Common myeloid progenitor, CD34-positive (primary cell): ENCODE measurements around the gene FAM187B.
A peak's percentile ranks its signal among the peaks of the same experiment; 100 is the strongest.

Experiments used
- CTCF ChIA-PET: fragments of 350-600 bp; sonication (Branson Sonifier 250); formaldehyde crosslinking; loops from one replicate; lab custom pipeline; 2021; ENCODE audit warnings: antibody characterized with exemption; lab: Charles Lee
- POLR2A ChIA-PET: fragments of 350-600 bp; sonication (Branson Sonifier 250); formaldehyde crosslinking; loops from one replicate; lab custom pipeline; 2021; ENCODE audit warnings: antibody characterized with exemption; lab: Charles Lee
- DNase-seq, 3 donors: peaks; one replicate each; pipeline versions ENCODE4 v3.0.0 to v3.0.0-alpha.2; 2013
- H3K27ac ChIP-seq, 2 experiments: 1 replicate in 1 of 2; 2 replicates in 1 of 2; pipeline ENCODE4 v1.7.0; 2013; ENCODE audit warnings: inconsistent platforms in 2 of 2, low read length in 2 of 2, mild to moderate bottlenecking in 2 of 2, low read depth in 1 of 2, moderate library complexity in 1 of 2; ENCODE audit not compliant: severe bottlenecking in 2 of 2, insufficient read depth in 1 of 2, poor library complexity in 1 of 2
- H3K27me3 ChIP-seq, 5 experiments: replicated peaks in 2 of 5; 1 replicate in 3 of 5; 2 replicates in 2 of 5; pipeline versions ENCODE4 v1.6.1 to v1.7.0; 2013; ENCODE audit warnings: low read length in 4 of 5, mild to moderate bottlenecking in 2 of 5, moderate library complexity in 2 of 5, inconsistent platforms in 1 of 5; ENCODE audit not compliant: insufficient read depth in 5 of 5, control insufficient read depth in 4 of 5
- H3K36me3 ChIP-seq, 4 experiments: 1 replicate in 2 of 4; 2 replicates in 2 of 4; pipeline versions ENCODE4 v1.6.1 to v1.7.0; 2013; ENCODE audit warnings: low read length in 3 of 4, control low read depth in 1 of 4, mild to moderate bottlenecking in 1 of 4; ENCODE audit not compliant: control insufficient read depth in 4 of 4, insufficient read depth in 4 of 4
- H3K4me1 ChIP-seq, 4 experiments: 1 replicate in 3 of 4; 2 replicates in 1 of 4; pipeline versions ENCODE4 v1.6.1 to v1.7.1; 2013; ENCODE audit warnings: low read length in 3 of 4, mild to moderate bottlenecking in 3 of 4, control low read depth in 1 of 4, inconsistent platforms in 1 of 4, moderate library complexity in 1 of 4; ENCODE audit not compliant: control insufficient read depth in 4 of 4, insufficient read depth in 4 of 4; ENCODE audit errors: control extremely low read depth in 1 of 4
- H3K4me3 ChIP-seq, 7 experiments: 1 replicate in 4 of 7; 2 replicates in 3 of 7; pipeline versions ENCODE4 v1.5.1 to v1.7.0; 2013; ENCODE audit warnings: mild to moderate bottlenecking in 7 of 7, low read length in 6 of 7, moderate library complexity in 6 of 7, inconsistent platforms in 2 of 7, low read depth in 2 of 7, control low read depth in 1 of 7; ENCODE audit not compliant: insufficient read depth in 4 of 7, control insufficient read depth in 1 of 7; ENCODE audit errors: extremely low read depth in 1 of 7
- H3K9me3 ChIP-seq, 5 experiments: 1 replicate in 4 of 5; 2 replicates in 1 of 5; pipeline versions ENCODE4 v1.6.1 to v1.7.1; 2013; ENCODE audit warnings: low read length in 4 of 5, mild to moderate bottlenecking in 2 of 5, inconsistent platforms in 1 of 5, low read depth in 1 of 5, moderate library complexity in 1 of 5; ENCODE audit not compliant: control insufficient read depth in 4 of 5, insufficient read depth in 2 of 5; ENCODE audit errors: control extremely low read depth in 1 of 5
- WGBS: methylation state at CpG from one replicate; pipeline ENCODE4 v1.1.5; 2013; ENCODE audit not compliant: insufficient coverage; 5-methylcytosine and 5-hydroxymethylcytosine counted together

Gene FAM187B

DNA sequence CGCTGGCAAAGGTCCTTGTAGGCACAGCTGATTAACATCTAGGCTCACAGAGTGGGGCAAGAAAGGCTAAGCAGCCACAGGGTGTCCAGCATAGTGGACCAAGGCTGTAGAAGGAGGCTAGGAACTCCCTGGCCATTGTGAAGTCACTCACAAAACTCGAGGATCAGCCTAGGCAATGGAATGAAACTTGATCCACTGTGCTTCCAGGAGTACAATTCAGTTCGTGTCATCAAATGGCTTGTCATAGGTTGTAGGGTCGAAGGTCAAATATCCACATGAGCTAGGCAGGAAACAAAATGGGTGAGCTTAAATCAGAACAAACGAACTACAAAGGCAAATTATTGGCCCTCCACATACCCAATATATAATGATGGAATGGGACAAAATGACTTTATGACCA, 4.4 kb upstream of the FAM187B start:
- CTCF ChIA-PET = interaction anchor here (1.8 kb wide), 1 partner anchor 10 kb away, joined by 4 read pairs; no protein-coding TSS in a partner anchor
- H3K9me3 ChIP-seq = no peaks in the 10 kb centered on the region
- POLR2A ChIA-PET = no interaction called here

DNA sequence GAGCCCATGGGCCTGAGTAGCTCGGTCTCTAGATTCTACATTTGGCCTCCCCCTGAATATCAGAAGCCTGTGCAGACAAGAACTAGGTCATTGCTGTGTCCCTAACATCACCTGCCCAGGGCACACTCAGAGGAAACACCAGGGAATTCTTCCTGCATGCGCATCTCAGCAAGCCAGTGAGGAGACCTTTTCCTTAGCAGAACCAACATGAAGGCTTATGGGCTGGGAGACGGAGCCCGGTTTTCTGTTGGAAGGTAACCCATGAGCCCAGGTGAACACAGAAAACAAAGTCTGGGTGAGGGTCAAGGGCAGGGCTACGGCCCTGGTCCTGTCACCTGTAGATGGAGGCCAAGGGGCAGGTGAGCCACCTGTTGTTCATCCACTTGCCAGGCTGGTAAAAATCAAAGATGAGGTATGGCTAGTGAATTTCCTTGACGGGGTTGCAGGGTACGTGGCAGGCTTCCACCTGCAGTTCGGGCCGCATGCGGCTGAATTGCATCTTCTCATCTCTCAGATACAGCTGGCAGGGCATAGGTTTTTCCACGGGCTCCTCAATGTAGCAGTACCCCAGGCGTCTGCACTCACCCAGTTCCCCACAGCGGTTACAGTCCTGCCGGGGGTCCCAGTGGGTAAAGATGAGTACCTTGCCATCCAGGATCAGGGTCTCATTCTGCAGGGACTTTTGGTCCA, 3.6 kb upstream of the FAM187B start:
- H3K27me3 ChIP-seq = peaks cover 0 to 2% (median 0%) of the 10 kb centered on the region in 5 experiments
- no peaks in the 10 kb centered on the region for H3K4me1 ChIP-seq
- 98% methylated on average over 14 of the region's 14 CpGs for WGBS
- POLR2A ChIA-PET = no interaction called here
- no peak overlapping the region for H3K4me3 ChIP-seq
- CTCF ChIA-PET = no interaction called here
- DNase-seq = no peak
- H3K36me3 ChIP-seq = no peaks in the 10 kb centered on the region
- no peaks in the 10 kb centered on the region for H3K9me3 ChIP-seq
- no peak overlapping the region for H3K27ac ChIP-seq

More for the DNA sequence above, 4.4 kb upstream of the FAM187B start:
- H3K36me3 ChIP-seq = no peaks in the 10 kb centered on the region
- DNase-seq = no peak
- H3K27me3 ChIP-seq = peaks cover 0 to 2% (median 0%) of the 10 kb centered on the region in 5 experiments
- WGBS = 97% methylated on average over 4 of the region's 5 CpGs
- H3K4me1 ChIP-seq = no peaks in the 10 kb centered on the region
- H3K4me3 ChIP-seq = no peak overlapping the region
- no peak overlapping the region for H3K27ac ChIP-seq

DNA sequence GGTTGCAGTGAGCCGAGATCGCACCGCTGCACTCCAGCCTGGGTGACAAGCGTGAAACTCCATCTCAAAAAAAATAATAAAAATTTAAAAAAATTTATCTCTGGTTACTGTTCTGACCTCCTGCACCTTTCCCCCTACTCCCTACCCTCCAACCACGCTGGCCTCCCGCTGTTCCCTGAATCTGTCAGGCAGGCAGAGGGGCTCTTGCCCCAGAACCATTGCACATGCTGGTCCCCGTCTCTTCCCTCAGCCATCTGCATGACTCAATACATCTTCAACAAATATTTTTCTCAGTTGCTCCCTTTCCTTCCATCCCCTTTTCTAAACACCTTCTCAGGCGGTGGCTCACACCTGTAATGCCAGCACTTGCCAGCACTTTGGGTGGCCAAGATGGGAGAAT, 1.1 kb upstream of the FAM187B start:
- WGBS = 98% methylated on average over 4 of the region's 8 CpGs
- CTCF ChIA-PET = interaction anchor here (2.5 kb wide), 1 partner anchor 11 kb away, joined by 5 read pairs; no protein-coding TSS in a partner anchor
- POLR2A ChIA-PET = no interaction called here

DNA sequence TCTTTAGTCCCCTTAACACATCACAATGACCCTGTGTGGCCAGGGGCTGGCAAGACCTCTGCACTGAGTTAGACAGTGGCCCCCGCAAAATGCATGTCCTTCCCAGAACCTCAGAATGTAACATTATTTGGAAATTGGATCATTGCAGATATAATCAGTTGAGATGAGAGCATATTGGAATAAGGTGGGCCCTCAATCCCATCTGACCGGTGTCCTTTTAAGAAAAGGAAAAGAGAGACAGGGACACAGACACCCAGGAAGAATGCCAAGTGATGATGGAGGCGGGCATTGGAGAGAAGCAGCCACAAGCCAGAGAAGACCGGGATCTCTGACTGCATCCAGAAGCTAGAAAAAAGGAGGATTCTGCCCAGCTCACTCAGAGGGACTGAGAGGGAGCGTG, 1.8 kb downstream of the FAM187B start:
- DNase-seq = no peak
- no peaks in the 10 kb centered on the region for H3K36me3 ChIP-seq
- ChIA-PET CTCF (interaction anchor here (0.7 to 1.2 kb wide), 2 partner anchors 15 to 123 kb away, joined by 3 read pairs; no protein-coding TSS in a partner anchor), POLR2A (interaction anchor here (0.7 kb wide), 1 partner anchor 66 kb away, joined by 3 read pairs; no protein-coding TSS in a partner anchor)
- no peaks in the 10 kb centered on the region for H3K27me3 ChIP-seq
- H3K4me1 ChIP-seq = peaks cover 5 to 18% (median 13%) of the 10 kb centered on the region in 4 experiments
- H3K9me3 ChIP-seq = peaks cover 0 to 6% (median 0%) of the 10 kb centered on the region in 5 experiments
- WGBS = 100% methylated on average over 4 of the region's 5 CpGs
- no peak overlapping the region for H3K27ac ChIP-seq
- H3K4me3 ChIP-seq = no peak overlapping the region

More for the DNA sequence above, 1.1 kb upstream of the FAM187B start:
- H3K36me3 ChIP-seq = no peaks in the 10 kb centered on the region
- no peak for DNase-seq
- no peak overlapping the region for H3K4me3 ChIP-seq
- peaks cover 0 to 2% (median 0%) of the 10 kb centered on the region in 5 experiments for H3K27me3 ChIP-seq
- H3K27ac ChIP-seq = no peak overlapping the region
- H3K4me1 ChIP-seq = peaks cover 5 to 12% (median 8%) of the 10 kb centered on the region in 4 experiments
- H3K9me3 ChIP-seq = no peaks in the 10 kb centered on the region

DNA sequence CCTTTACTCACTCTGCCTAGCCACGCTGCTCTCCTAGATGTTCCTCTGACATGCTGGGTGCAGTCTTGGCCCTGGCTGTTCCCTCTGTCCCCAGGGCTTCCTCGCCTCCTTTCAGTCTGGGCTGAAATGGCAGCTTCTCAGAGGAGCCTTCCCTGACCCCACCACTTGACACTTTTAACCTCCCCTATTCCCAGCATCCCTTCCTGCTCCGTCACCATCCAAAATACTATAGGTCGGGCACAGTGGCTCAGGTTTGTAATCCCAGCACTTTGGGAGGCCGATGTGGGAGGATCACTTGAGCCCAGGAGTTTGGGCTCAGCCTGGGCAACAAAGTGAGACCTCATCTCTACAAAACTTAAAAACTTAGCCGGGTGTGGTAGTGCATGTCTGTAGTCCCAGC, 2.6 kb downstream of the FAM187B start:
- Histone ChIP-seq H3K27ac (no peak overlapping the region), H3K36me3 (no peaks in the 10 kb centered on the region), H3K9me3 (peaks cover 0 to 6% (median 0%) of the 10 kb centered on the region in 5 experiments), H3K27me3 (no peaks in the 10 kb centered on the region), H3K4me1 (peaks cover 5 to 19% (median 15%) of the 10 kb centered on the region in 4 experiments), H3K4me3 (no peak overlapping the region)
- DNase-seq = no peak
- ChIA-PET CTCF (interaction anchor here (1.6 kb wide), 1 partner anchor 12 kb away, joined by 3 read pairs; no protein-coding TSS in a partner anchor), POLR2A (no interaction called here)
- 100% methylated on average over 3 of the region's 6 CpGs for WGBS

- 90% methylated on average over 29 of the region's 41 CpGs for WGBS
- Histone ChIP-seq H3K27ac (no peak overlapping the region), H3K4me3 (peak overlapping the region in 1 of 7 experiments; percentile 26), H3K36me3 (no peaks in the 10 kb centered on the region), H3K9me3 (peaks cover 0 to 6% (median 0%) of the 10 kb centered on the region in 5 experiments), H3K4me1 (peaks cover 5 to 29% (median 21%) of the 10 kb centered on the region in 4 experiments), H3K27me3 (no peaks in the 10 kb centered on the region)
- ChIA-PET POLR2A (no interaction called here), CTCF (interaction anchor here (1.6 kb wide), 1 partner anchor 11 kb away, joined by 3 read pairs; no protein-coding TSS in a partner anchor)
- DNase-seq = peak in 1 of 3 donors; percentile 53
These were observed 3.6 kb downstream of the FAM187B start for GRCh38 chr19:35224681-35225571.
